H1 (cell line): ENCODE measurements around the gene RAB3IL1. TPM values are rescaled to one million over a fixed set of nuclear protein-coding genes. Genes with fewer than 3 reads are reported as not detected.

Experiments used
- TBP ChIP-seq: IDR thresholded peaks from 2 replicates; pipeline ENCODE4 v1.6.1; 2011; ENCODE audit warnings: low read depth, low read length, improper control_type of control experiment
- polyA plus RNA-seq, 7 experiments: library from polyadenylated mRNA; depleted of rRNA in 3 of 7; stranded (reverse) in 5 of 7; unstranded in 2 of 7; fragments of >200 nt in 5 of 7; fragments of 200-250 nt in 2 of 7; gene quantifications; 1 replicate in 5 of 7; 2 replicates in 1 of 7; 4 replicates in 1 of 7; pipeline versions ENCODE4 v1.2.1 to v1.2.3, GENCODE V29; 2011 to 2013; ENCODE audit warnings: missing spikeins in 2 of 7, mixed read lengths in 2 of 7
- total RNA-seq: library from RNA; stranded (reverse); fragmentation: NEBNext Ultra II Directional; extraction: Animal tissue kit (Norgen Biotek cat#: 25700); gene quantifications from 2 replicates; pipeline ENCODE4 v1.2.1, GENCODE V29; 2021

RAB3IL1 gene
- total and polyA plus RNA-seq, 2 of the 8 experiments (the other 6 are each of a cell fraction or from before 2014, with no cell fraction given): 6.8 to 7.9 TPM

DNA sequence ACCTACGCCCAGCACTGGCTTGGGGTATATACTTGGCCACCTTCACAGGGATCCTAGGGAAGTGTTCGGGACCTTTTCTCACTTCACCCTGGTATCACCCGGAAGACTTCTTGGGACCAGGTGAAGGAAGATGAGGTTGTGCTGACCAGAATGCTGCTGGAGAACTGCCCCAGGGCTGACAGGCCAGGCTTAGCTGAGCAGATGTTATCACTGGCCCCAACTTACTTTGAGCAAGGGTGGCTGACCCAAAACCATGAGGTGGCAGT, 45.6 kb upstream of the RAB3IL1 start (continued):
- no peak for TF ChIP-seq TBP
